GM19395 (cell line): Measurements from ENCODE around the gene MYO5C.

ENCODE experiments used
- ATAC-seq: cut with Tn5 transposase; IDR thresholded peaks from one replicate; pipeline ENCODE4 v1.9.1; 2021; ENCODE audit warnings: mild to moderate bottlenecking, moderate library complexity; ENCODE audit not compliant: unreplicated experiment

The MYO5C gene

GRCh38 chr15:52151353-52151752 is 144.3 kb downstream of the MYO5C start:
- ATAC-seq, result no peak

GRCh38 chr15:52150871-52151270 is 144.7 kb downstream of the MYO5C start:
- no peak for ATAC-seq

GRCh38 chr15:52150043-52150825 is 145.4 kb downstream of the MYO5C start:
- ATAC-seq, result no peak

- no peak for ATAC-seq
Observed at GRCh38 chr15:52148403-52148802, 147.2 kb downstream of the MYO5C start.

GRCh38 chr15:52146776-52147175 is 148.8 kb downstream of the MYO5C start:
- no peak for ATAC-seq

- no peak for ATAC-seq
Observed at GRCh38 chr15:52146261-52146660, 149.3 kb downstream of the MYO5C start.

- no peak for ATAC-seq
Observed at GRCh38 chr15:52144656-52145178, 150.9 kb downstream of the MYO5C start.

GRCh38 chr15:52143873-52144272 is 151.7 kb downstream of the MYO5C start:
- ATAC-seq, result no peak
